HG03095 (cell line): ENCODE measurements around the gene ZSWIM6.

Experiments
- ATAC-seq: cut with Tn5 transposase; IDR thresholded peaks from one replicate; pipeline ENCODE4 v1.9.1; 2021; ENCODE audit warnings: moderate library complexity; ENCODE audit not compliant: unreplicated experiment

ZSWIM6 gene

GRCh38 chr5:61472172-61472958 lies 140.3 kb downstream of the ZSWIM6 start:
- ATAC-seq = no peak

GRCh38 chr5:61474746-61475145 lies 142.7 kb downstream of the ZSWIM6 start:
- no peak for ATAC-seq

- ATAC-seq = no peak
Observed at GRCh38 chr5:61477788-61478187, 145.7 kb downstream of the ZSWIM6 start.

- ATAC-seq = no peak
Observed at GRCh38 chr5:61479850-61480614, 148.0 kb downstream of the ZSWIM6 start.

GRCh38 chr5:61482980-61483379 lies 150.9 kb downstream of the ZSWIM6 start:
- ATAC-seq = no peak

- no peak for ATAC-seq
Observed at GRCh38 chr5:61486476-61486875, 154.4 kb downstream of the ZSWIM6 start.

GRCh38 chr5:61489574-61489973 lies 157.5 kb downstream of the ZSWIM6 start:
- no peak for ATAC-seq

GRCh38 chr5:61491861-61492260 lies 159.8 kb downstream of the ZSWIM6 start:
- ATAC-seq = no peak

GRCh38 chr5:61493973-61494372 lies 161.9 kb downstream of the ZSWIM6 start:
- no peak for ATAC-seq

GRCh38 chr5:61496446-61496845 lies 164.4 kb downstream of the ZSWIM6 start:
- ATAC-seq = no peak

GRCh38 chr5:61496860-61497259 lies 164.8 kb downstream of the ZSWIM6 start:
- ATAC-seq = no peak

- ATAC-seq = no peak
Observed at GRCh38 chr5:61498121-61498520, 166.1 kb downstream of the ZSWIM6 start.

GRCh38 chr5:61501971-61502370 lies 169.9 kb downstream of the ZSWIM6 start:
- ATAC-seq = no peak

GRCh38 chr5:61504143-61504770 lies 172.2 kb downstream of the ZSWIM6 start:
- no peak for ATAC-seq

GRCh38 chr5:61505281-61505680 lies 173.2 kb downstream of the ZSWIM6 start:
- ATAC-seq = no peak

GRCh38 chr5:61507232-61507631 lies 175.2 kb downstream of the ZSWIM6 start:
- no peak for ATAC-seq

GRCh38 chr5:61516946-61517345 lies 184.9 kb downstream of the ZSWIM6 start:
- ATAC-seq = no peak

- ATAC-seq = no peak
Observed at GRCh38 chr5:61519728-61520277, 187.7 kb downstream of the ZSWIM6 start.

- no peak for ATAC-seq
Observed at GRCh38 chr5:61523073-61523472, 191.0 kb downstream of the ZSWIM6 start.

GRCh38 chr5:61523997-61524396 lies 191.9 kb downstream of the ZSWIM6 start:
- no peak for ATAC-seq

- no peak for ATAC-seq
Observed at GRCh38 chr5:61525512-61526206, 193.6 kb downstream of the ZSWIM6 start.
